ENCODE measurements around the gene STK32B.

The STK32B gene

GRCh38 chr4:5365071-5366008, 314.1 kb downstream of the STK32B start:
- DNase-seq (no peak), ATAC-seq (no peak)

GRCh38 chr4:5366009-5366386, 314.7 kb downstream of the STK32B start:
- ATAC-seq: no peak

DNA sequence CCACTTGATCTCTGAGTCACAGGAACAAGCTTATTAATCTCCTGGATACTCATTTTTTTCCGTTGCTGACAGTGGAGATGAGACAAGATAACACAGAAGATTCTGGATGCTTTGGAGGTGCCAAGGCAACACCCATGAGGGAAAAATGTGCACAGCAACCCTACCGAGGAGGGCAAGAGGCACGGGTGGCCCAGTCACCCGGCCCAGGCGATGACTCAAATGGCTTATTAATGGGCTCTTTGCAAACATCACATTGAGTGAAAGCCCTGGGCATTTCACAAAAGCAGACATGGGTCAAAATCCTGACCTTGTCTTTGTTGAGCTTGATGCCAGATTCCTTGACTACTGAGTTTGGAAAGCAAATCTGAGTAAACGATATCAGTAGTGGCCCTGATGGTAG, 315.1 kb downstream of the STK32B start:
- no peak for DNase-seq
- ATAC-seq: no peak

More at GRCh38 chr4:5366009-5366386, 314.7 kb downstream of the STK32B start:
- DNase-seq: no peak

DNA sequence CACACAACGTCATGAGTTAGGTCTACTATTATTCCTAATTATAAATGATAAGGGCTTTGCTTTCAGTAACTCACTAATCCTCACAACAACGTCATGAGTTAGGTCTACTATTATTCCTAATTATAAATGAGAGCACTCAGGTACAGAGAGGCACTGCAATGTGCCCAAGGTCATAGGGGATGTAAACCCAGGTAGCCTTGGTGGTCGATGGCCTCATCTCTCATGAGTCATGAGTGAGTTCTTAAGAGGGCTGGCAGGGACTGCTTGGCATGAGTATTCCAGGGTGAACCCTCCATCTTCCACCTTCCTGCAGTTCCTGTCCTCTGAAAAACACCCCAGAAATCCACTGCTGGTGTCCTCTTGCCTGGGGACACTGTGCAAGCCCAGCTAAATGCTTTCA, 317.1 kb downstream of the STK32B start:
- no peak for DNase-seq

DNA sequence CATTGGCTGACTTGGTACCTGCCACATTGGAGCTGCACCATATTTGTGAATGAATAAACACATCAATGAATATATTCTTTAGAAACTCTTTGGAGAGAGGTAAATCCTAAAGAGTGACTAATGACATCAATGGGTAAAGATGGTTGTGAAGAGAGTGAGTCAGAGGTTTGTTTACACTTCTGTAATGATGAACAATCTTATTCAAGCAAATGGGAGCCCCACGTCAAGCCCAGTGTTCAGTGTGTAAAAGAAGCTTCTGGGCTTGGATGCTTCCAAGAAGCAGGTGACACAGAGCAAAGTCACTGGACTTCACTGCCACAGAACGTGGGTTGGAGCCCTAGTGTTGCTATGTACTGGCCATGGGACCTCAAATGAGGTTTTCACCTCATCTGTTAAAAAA, 319.0 kb downstream of the STK32B start:
- DNase-seq: no peak
- ATAC-seq: no peak

More for the DNA sequence above, 317.1 kb downstream of the STK32B start:
- no peak for ATAC-seq

GRCh38 chr4:5371415-5372190, 320.3 kb downstream of the STK32B start:
- no peak for DNase-seq
- no peak for ATAC-seq

DNA sequence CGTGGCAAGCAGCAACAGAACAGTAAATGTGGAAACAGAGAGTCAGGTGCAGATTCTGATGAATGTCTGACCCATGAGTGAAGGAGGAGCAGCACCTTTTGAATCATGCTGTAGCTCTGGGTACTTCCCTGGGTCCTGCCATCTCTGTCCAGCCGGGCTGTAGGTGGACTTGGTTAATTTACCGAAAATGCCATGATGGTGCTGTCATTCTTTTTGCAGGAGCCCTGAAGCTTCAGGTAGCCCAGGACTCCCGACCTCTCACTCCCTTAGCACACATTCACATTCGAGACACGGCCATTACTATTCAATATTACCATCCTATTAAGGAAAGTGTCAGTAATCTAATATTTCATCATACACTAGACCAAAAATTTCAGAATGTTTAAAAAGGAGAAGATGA, 320.9 kb downstream of the STK32B start:
- no peak for ATAC-seq
- DNase-seq: no peak

GRCh38 chr4:5373327-5373726, 322.0 kb downstream of the STK32B start:
- DNase-seq (no peak), ATAC-seq (no peak)

- no peak for ATAC-seq
These were observed 323.3 kb downstream of the STK32B start for GRCh38 chr4:5374592-5374991.

GRCh38 chr4:5374994-5375393, 323.7 kb downstream of the STK32B start:
- ATAC-seq: no peak

More at GRCh38 chr4:5374592-5374991, 323.3 kb downstream of the STK32B start:
- no peak for DNase-seq

DNA sequence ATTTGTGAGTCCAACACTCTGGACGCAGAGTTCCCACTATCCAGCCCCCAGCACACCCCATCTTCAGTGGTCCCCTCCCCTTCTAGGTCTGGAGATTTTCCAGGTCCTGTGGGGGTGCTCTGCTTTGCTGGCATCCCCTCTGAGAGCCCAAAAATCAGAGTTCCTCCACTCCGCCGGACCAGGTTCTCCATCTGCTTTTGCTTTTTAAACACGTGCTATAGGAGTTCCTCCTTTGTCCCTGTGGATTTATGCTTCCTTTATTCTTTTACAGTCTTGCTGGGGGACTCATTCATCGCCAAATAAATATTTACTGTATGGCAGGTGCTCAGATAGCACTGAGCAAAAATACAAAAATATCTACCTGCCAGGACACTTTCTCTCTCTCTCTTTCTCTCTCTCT, 324.7 kb downstream of the STK32B start:
- ATAC-seq (no peak), DNase-seq (no peak)

More at GRCh38 chr4:5374994-5375393, 323.7 kb downstream of the STK32B start:
- DNase-seq: no peak

DNA sequence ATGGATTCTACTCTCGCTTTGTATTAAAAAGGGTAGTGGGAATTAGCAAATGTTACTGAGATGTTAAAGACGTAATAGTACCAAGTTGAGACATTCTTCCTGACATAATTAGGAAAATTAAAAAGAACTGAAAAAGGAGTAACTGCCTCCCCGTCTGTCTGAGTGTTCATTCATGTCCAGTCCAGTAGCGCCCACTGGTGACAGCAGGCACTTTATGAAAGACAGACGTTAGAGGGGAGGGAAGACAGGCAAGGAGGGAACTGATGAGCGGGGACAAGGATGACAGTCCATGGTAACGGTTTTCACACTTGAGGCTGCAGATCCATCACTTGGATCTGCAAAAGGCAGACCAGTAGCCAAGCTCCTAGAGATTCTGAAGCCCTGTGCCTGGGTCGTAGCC, 326.7 kb downstream of the STK32B start:
- ATAC-seq (no peak), DNase-seq (no peak)

- DNase-seq (no peak), ATAC-seq (no peak)
These were observed 328.6 kb downstream of the STK32B start for GRCh38 chr4:5379895-5380294.

- ATAC-seq: no peak
- no peak for DNase-seq
These were observed 330.7 kb downstream of the STK32B start for GRCh38 chr4:5381961-5382441.

- DNase-seq (no peak), ATAC-seq (no peak)
These were observed 332.1 kb downstream of the STK32B start for GRCh38 chr4:5383191-5383980.

DNA sequence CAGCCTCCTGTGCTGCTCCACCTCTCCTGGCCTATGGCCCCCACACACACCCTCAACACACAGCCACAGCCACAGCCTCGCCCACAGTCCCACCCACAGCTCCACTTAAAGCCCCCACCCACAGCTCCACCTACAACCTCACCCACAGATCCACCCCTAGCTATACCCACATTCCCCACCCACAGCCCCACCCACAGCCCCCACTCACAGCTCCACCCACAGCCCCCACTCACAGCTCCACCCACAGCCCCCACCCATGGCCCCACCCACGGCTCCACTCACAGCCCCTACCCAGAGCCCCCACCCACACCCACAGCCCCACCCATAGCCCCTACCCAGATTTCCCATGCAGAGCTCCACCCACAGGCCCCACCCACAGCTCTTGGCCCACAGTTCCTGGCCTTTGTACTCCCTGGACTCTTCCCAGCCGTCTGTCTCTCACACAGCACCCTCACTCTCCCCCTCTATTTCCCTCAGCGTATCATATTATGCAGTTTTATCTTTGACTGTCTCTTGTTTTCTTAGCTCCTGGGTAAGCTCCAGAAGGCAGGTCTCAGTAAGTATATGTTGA, 334.5 kb downstream of the STK32B start:
- ATAC-seq: no peak

GRCh38 chr4:5386921-5387320, 335.6 kb downstream of the STK32B start:
- DNase-seq (no peak), ATAC-seq (no peak)

More for the DNA sequence above, 334.5 kb downstream of the STK32B start:
- no peak for DNase-seq

- no peak for DNase-seq
- no peak for ATAC-seq
These were observed 336.2 kb downstream of the STK32B start for GRCh38 chr4:5387457-5387856.

DNA sequence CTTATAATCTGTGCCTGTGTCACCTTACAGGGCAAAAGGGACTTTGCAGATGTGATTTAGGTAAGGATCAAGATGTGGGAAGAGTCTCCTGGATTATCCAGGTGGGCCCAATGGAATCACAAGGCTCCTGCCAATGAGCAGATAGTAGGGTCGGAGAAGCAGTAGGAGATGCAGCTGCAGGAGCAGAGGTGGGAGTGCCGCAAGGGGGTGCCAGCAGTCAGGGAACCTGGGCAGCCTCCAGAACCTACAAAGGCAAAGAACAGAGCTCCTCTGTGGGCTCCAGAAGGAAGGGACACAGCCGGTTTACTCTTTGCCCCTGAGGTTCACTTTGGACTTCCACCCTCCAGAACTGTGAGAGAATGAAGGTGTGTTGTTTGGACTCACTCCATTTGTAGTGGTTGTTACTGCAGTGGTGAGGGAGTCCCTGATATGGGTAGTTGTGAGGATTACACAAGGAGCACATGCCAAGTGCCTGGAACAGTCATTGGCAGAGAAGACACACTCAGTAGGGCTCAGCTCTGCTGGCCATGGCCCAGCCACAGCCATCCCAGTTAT, 338.6 kb downstream of the STK32B start:
- DNase-seq (no peak), ATAC-seq (no peak)

- no peak for ATAC-seq
- no peak for DNase-seq
These were observed 340.2 kb downstream of the STK32B start for GRCh38 chr4:5391492-5391891.

- DNase-seq (no peak), ATAC-seq (no peak)
These were observed 342.7 kb downstream of the STK32B start for GRCh38 chr4:5393911-5394513.
